AG04449 (cell line): Measurements from ENCODE around the gene SMR3B.

Source experiments
- CTCF ChIA-PET: fragments of 350-600 bp; formaldehyde crosslinking; extraction: SDS; loops from one replicate; lab custom pipeline; 2021; ENCODE audit warnings: antibody characterized with exemption; lab: Yijun Ruan, JAX
- POLR2A ChIA-PET: fragments of 400-600, 350-600 bp; formaldehyde crosslinking; extraction: SDS; loops from one replicate; lab custom pipeline; 2020; ENCODE audit warnings: antibody characterized with exemption, inconsistent platforms; lab: Yijun Ruan, JAX
- DNase-seq: peaks from one replicate; pipeline ENCODE4 v3.0.0-alpha.2; 2010; ENCODE audit warnings: low read depth, low spot score
- H3K4me3 ChIP-seq: 2 replicates; pipeline ENCODE4 v1.5.1; 2011; ENCODE audit warnings: low read depth, mild to moderate bottlenecking, control low read depth, low read length
- CTCF ChIP-seq: IDR thresholded peaks from one replicate; pipeline ENCODE4 v1.5.1; 2011; ENCODE audit warnings: mild to moderate bottlenecking, moderate library complexity, low read length, control low read depth, inconsistent platforms; ENCODE audit not compliant: insufficient read depth; ENCODE audit errors: missing control alignments

The SMR3B gene

GRCh38 chr4:70425306-70425705 is 42.4 kb downstream of the SMR3B start:
- H3K4me3 ChIP-seq = no peak overlapping the region
- CTCF ChIA-PET = no interaction called here
- DNase-seq = no peak
- POLR2A ChIA-PET = no interaction called here
- no peak for TF ChIP-seq CTCF

GRCh38 chr4:70426789-70427188 is 43.9 kb downstream of the SMR3B start:
- no peak overlapping the region for H3K4me3 ChIP-seq
- ChIA-PET CTCF (no interaction called here), POLR2A (no interaction called here)
- DNase-seq = no peak
- TF ChIP-seq CTCF = no peak

- no peak for TF ChIP-seq CTCF
- DNase-seq = no peak
- ChIA-PET POLR2A (no interaction called here), CTCF (no interaction called here)
- H3K4me3 ChIP-seq = no peak overlapping the region
Measured at GRCh38 chr4:70437197-70437596, 54.3 kb downstream of the SMR3B start.
